DMS 273 (cell line): ENCODE results near the gene KIFAP3.

ENCODE experiments used
- DNase-seq: peaks from one replicate; lab custom pipeline; 2025; ENCODE audit not compliant: unreplicated experiment; lab: John Stamatoyannopoulos, UW

Gene KIFAP3

GRCh38 chr1:169989246-169989645 lies 85.2 kb downstream of the KIFAP3 start:
- no peak for DNase-seq

DNA sequence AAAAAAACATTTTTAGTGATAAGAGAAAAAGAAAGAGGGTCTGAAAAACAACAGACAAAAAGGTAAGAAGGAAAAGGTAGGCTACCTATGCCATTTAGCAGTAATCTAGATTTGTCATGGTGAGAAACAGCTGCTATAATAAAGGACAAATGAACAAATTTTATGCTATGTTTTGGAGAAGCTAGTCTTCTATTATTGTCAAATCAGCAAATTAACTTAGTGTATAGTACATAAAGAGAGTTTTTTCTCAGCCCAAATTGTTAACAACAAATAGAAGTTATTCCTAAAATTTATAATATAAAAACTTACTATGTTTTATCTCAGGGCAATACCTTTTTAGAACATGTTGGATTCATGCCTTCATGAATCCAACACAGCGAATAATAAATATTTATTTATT lies 88.7 kb downstream of the KIFAP3 start:
- DNase-seq = no peak

DNA sequence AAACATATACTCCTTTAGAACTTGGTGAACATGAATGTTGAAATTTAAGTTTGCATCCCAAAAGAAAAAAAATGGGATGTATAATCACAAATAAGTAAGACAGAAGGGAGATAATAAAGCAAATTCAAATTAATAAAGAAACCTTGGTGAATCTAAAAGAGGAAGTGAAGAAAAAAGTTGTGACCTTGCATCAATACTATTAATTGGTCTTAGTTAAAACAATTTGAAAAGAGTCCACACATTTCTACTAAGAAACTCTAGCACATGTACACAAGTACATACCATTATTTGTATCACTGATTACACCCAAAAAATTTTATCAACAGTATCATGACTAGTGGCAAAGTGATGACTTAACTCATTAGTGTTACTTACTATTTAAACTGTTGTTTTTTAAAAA lies 100.4 kb downstream of the KIFAP3 start:
- no peak for DNase-seq

DNA sequence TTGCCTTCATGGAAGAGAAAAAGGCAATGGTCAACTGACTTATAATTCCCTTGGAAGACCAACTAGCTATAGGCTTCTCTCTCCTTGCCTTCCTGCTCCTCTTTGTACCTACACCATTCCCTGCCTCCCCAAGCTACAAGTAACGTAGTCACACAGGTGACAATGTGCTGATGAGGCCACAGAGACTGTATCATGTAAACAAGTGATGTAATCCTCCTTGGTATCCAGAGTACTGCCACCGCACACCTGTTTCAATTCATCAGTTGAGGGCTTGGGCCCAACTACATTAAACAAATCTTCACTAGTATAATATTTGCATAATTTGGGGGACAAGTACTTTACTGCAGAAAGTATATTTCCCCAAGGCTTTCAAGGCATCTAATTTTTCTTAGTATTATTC lies 104.4 kb downstream of the KIFAP3 start:
- DNase-seq = no peak

DNA sequence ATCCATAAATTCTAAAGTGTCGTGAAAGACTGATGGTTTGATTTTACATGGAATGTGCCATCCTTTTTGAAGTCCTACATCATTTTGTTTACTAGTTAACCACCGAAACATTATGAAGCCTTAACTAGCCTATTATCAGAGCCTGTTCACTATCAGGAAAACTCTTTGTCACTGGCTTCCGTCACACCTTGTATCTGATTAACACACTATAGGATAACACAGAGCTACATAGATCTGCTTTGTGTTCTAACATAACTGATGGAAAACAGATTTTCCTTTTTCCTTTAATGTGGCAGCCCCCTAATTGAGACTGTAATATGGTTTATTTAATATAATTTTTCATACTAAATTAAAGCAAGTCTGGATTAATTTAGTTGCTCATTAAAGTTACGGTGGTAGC lies 106.3 kb downstream of the KIFAP3 start:
- DNase-seq = no peak

GRCh38 chr1:169964206-169964605 lies 110.3 kb downstream of the KIFAP3 start:
- peak; percentile 47 for DNase-seq

DNA sequence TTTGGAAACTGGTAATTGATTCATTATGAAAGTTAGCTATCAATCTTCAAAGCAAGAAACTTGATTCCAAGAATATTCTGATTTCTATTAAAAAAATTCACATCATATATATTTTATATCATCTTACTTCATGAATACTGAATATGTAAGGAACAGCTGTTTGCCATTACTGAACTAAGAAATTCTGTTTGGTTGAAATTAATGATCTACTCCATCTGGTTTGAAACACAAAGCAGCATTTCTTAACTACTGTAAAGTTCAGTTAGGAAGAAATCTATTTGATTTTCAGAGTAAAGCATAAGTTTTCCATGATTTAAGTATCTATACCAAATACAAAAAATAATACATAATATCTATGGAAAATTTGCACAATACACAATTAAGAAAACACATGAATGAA lies 114.8 kb downstream of the KIFAP3 start:
- peak; percentile 2 for DNase-seq

- peak; percentile 2 for DNase-seq
Measured at GRCh38 chr1:169958987-169959386, 115.5 kb downstream of the KIFAP3 start.

GRCh38 chr1:169957884-169958283 lies 116.6 kb downstream of the KIFAP3 start:
- DNase-seq = peak; percentile 8

GRCh38 chr1:169951108-169951507 lies 123.4 kb downstream of the KIFAP3 start:
- no peak for DNase-seq

DNA sequence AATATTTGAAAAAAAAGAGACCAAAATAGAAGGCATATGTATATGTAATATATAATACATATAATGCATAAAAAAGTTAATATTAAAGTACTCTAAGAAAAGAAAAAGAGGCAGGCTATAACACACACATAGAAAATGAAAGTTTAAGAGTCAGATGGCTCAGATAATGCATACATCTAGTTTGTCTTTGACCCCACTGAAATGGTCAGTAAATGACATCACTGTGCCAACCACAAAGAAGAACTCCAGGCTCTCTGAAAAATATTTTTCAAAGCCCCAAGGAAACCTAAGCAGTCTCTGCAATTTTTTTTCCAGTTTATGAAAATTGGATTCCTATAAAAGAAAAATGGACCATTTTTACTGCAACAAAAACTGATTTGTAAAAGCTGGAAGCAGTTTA lies 125.4 kb downstream of the KIFAP3 start:
- DNase-seq = no peak

DNA sequence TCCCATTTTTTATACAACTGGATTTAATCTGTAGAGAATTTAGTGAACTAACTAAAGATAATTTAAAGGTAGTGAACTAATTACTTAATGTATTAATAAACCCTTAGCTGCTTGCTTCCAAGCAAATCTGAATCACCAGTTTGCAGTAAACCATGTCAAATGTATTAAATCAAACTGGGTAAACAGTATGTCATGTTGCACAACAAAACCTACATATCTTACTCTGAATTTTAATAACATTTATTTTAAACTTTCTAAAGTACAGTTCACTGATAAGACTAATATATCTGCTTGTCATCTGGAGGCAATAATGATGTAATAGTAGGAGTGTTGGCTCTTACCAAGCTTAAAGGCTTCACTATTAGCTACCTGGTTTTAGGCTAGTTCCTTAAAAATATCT lies 128.3 kb downstream of the KIFAP3 start:
- no peak for DNase-seq

GRCh38 chr1:169945181-169945580 lies 129.3 kb downstream of the KIFAP3 start:
- peak; percentile 34 for DNase-seq

GRCh38 chr1:169944621-169945020 lies 129.9 kb downstream of the KIFAP3 start:
- no peak for DNase-seq

- no peak for DNase-seq
Measured at GRCh38 chr1:169943963-169944526, 130.4 kb downstream of the KIFAP3 start.

- no peak for DNase-seq
Measured at GRCh38 chr1:169941982-169942830, 132.3 kb downstream of the KIFAP3 start.

DNA sequence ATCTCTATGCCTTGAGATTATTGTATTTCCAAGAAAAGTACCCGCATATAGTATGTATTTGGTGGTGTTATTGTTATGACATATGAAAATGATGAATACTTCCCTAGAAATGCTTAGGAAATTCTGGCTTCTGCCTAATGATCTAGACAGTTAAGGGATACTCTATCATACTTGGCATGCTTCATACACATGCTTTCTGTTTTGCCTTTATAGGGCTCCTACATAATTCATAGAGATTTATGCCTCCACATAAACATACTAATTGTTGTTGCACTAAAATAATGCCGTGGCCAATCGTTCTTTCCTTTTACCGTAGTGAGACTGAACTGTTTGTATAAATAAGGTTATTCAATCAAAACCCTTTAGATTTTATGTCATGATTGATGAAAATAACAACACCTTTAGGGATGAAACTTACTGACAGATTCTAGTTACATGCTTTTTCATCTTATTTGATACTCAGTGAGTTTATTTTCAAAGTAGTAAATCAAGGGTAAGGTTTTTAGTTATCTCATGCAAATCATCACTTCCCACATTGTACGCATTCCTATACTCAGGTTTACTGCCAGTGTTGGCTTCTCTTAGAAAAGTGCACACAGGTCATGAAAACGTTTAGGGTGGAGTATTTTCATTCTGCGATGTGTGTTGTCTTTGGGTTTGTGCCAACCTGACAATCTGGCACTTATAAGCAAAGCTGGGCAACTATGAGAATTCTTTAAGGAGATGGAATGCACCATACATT lies 140.3 kb downstream of the KIFAP3 start:
- DNase-seq = peak; percentile 52

DNA sequence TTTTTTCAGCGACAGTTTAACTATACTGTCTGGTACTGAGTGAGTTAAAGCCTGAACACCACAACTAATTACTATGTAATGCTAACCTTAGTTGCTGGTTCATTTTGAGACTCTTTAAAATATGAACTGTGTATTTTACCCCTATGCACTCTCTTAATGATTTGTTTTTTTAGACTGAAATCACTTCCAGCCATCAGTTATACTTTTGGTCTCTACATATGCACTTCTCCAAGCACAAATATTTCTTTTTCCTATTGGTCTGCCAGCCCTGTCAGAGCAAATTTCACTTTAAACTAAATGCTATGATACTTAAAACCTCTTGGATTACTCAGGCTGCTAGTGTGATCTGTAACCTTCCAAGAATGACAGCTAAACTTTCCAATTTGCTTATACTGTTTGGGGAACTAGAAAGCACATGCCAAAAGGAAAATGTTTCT lies 142.7 kb downstream of the KIFAP3 start:
- DNase-seq = no peak

GRCh38 chr1:169929210-169929526 lies 145.3 kb downstream of the KIFAP3 start:
- no peak for DNase-seq

DNA sequence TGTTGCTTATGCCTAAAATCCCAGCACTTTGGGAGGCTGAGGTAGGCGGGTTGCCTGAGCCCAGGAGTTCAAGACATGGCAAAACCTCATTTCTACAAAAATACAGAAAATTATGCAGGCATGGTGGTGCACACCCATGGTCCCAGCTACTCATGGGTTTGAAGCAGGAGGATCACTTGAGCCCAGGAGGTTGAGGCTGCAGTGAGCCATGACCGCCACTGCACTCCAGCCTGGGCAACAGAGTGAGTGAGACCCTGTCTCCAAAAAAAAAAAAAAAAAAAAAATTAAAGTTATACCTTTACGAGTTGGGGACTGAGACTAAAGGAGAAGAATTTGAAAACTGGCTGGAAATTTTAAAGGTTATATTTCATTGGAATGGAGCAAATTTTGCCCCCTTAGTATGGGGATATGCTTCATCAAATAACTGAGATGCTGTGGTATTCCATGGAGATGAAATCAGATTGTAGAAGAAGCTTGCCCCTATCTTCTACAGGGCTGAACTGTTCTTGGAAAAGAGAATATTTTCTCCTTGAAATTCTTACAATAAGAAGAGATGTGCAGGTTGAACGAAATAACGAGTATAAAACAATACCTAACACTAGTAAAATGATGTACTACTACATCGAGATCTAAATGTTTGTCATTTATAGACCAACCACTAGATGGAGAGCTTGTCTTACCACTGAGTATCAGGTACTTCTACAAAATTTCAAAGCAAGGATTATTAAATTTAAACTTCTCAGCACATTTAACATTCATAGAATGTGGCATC lies 145.9 kb downstream of the KIFAP3 start:
- peak; percentile 68 for DNase-seq
